ENCODE data around the gene CPED1.

The CPED1 gene

GRCh38 chr7:120988591-120989256 is at the start of gene CPED1:
CPED1 (plus strand) TSS chr7:120988711; CDS start chr7:120989622, 911 bp downstream.
- DNase-seq (ENCODE audit: low read depth in 2 of 2): no peak

- DNase-seq (ENCODE audit: low read depth in 2 of 2): no peak
Observed at GRCh38 chr7:120939345-120939744, 49.2 kb upstream of the CPED1 start.

- DNase-seq (ENCODE audit: low read depth in 2 of 2): no peak
Observed at GRCh38 chr7:120941064-120941463, 47.4 kb upstream of the CPED1 start.

- DNase-seq (ENCODE audit: low read depth in 2 of 2): no peak
Observed at GRCh38 chr7:120941856-120942255, 46.7 kb upstream of the CPED1 start.

- DNase-seq (ENCODE audit: low read depth in 2 of 2): no peak
Observed at GRCh38 chr7:120942861-120943260, 45.6 kb upstream of the CPED1 start.

GRCh38 chr7:120944826-120945562 is 43.5 kb upstream of the CPED1 start:
- no peak for DNase-seq (ENCODE audit: low read depth in 2 of 2)

GRCh38 chr7:120947980-120948379 is 40.5 kb upstream of the CPED1 start:
- no peak for DNase-seq (ENCODE audit: low read depth in 2 of 2)

- DNase-seq (ENCODE audit: low read depth in 2 of 2): no peak
Observed at GRCh38 chr7:120949393-120949911, 39.1 kb upstream of the CPED1 start.

GRCh38 chr7:120949998-120950538 is 38.4 kb upstream of the CPED1 start:
- DNase-seq (ENCODE audit: low read depth in 2 of 2): no peak

GRCh38 chr7:120950539-120951308 is 37.8 kb upstream of the CPED1 start, which contains the start of gene ING3:
ING3 (plus strand) TSS chr7:120950777; CDS start chr7:120950897, 120 bp downstream.
- DNase-seq (ENCODE audit: low read depth in 2 of 2): peak; percentile 97 to 99

GRCh38 chr7:120951309-120951699 is 37.2 kb upstream of the CPED1 start:
- no peak for DNase-seq (ENCODE audit: low read depth in 2 of 2)

- no peak for DNase-seq (ENCODE audit: low read depth in 2 of 2)
Observed at GRCh38 chr7:120951826-120952225, 36.7 kb upstream of the CPED1 start.

- no peak for DNase-seq (ENCODE audit: low read depth in 2 of 2)
Observed at GRCh38 chr7:120955577-120956149, 32.8 kb upstream of the CPED1 start.

- DNase-seq (ENCODE audit: low read depth in 2 of 2): no peak
Observed at GRCh38 chr7:120959929-120960484, 28.5 kb upstream of the CPED1 start.

- no peak for DNase-seq (ENCODE audit: low read depth in 2 of 2)
Observed at GRCh38 chr7:120960714-120961113, 27.8 kb upstream of the CPED1 start.

- no peak for DNase-seq (ENCODE audit: low read depth in 2 of 2)
Observed at GRCh38 chr7:120961638-120962173, 26.8 kb upstream of the CPED1 start.

- DNase-seq (ENCODE audit: low read depth in 2 of 2): no peak
Observed at GRCh38 chr7:120964088-120964487, 24.4 kb upstream of the CPED1 start.

- DNase-seq (ENCODE audit: low read depth in 2 of 2): no peak
Observed at GRCh38 chr7:120966961-120967360, 21.6 kb upstream of the CPED1 start.

GRCh38 chr7:120973849-120974248 is 14.7 kb upstream of the CPED1 start:
- no peak for DNase-seq (ENCODE audit: low read depth in 2 of 2)

- DNase-seq (ENCODE audit: low read depth in 2 of 2): no peak
Observed at GRCh38 chr7:120979765-120980499, 8.6 kb upstream of the CPED1 start.
